Measurements from ENCODE around the gene HNRNPH3.

Gene HNRNPH3

GRCh38 chr10:68332259-68333057, 594 bp downstream of the HNRNPH3 start, which contains the start of gene PBLD:
PBLD (minus strand) TSS chr10:68332928; CDS start chr10:68306844, 26,084 bp downstream.
- peak; percentile 63 for TF ChIP-seq CTCF (IDR thresholded peaks at IDR 0.05; ENCODE audit: low read depth, low read length, missing control alignments)
- peak; percentile 65 for DNase-seq (ENCODE audit: low read depth)
- in situ Hi-C loops (cut with HindIII; ENCODE audit: low sequenced_read_pairs) = no loop called here
- H3K4me3 ChIP-seq (ENCODE audit: low read depth, low read length) = peak within 1 kb of the TSS; percentile 98

GRCh38 chr10:68333058-68333395, 1.2 kb downstream of the HNRNPH3 start:
- H3K4me3 ChIP-seq (ENCODE audit: low read depth, low read length) = peak overlapping the region; percentile 98
- in situ Hi-C loops (cut with HindIII; ENCODE audit: low sequenced_read_pairs) = no loop called here
- no peak for DNase-seq (ENCODE audit: low read depth)
- no peak for TF ChIP-seq CTCF (IDR thresholded peaks at IDR 0.05; ENCODE audit: low read depth, low read length, missing control alignments)

- no peak for TF ChIP-seq CTCF (IDR thresholded peaks at IDR 0.05; ENCODE audit: low read depth, low read length, missing control alignments)
- DNase-seq (ENCODE audit: low read depth) = no peak
- H3K4me3 ChIP-seq (ENCODE audit: low read depth, low read length) = peak overlapping the region; percentile 98
- in situ Hi-C loops (cut with HindIII; ENCODE audit: low sequenced_read_pairs) = no loop called here
Observed at GRCh38 chr10:68333440-68334431, 1.9 kb downstream of the HNRNPH3 start.

GRCh38 chr10:68334672-68335467, 3.0 kb downstream of the HNRNPH3 start:
- no peak for DNase-seq (ENCODE audit: low read depth)
- in situ Hi-C loops (cut with HindIII; ENCODE audit: low sequenced_read_pairs) = no loop called here
- peak overlapping the region; percentile 98 for H3K4me3 ChIP-seq (ENCODE audit: low read depth, low read length)
- no peak for TF ChIP-seq CTCF (IDR thresholded peaks at IDR 0.05; ENCODE audit: low read depth, low read length, missing control alignments)

GRCh38 chr10:68336754-68337351, 5.0 kb downstream of the HNRNPH3 start:
- in situ Hi-C loops (cut with HindIII; ENCODE audit: low sequenced_read_pairs) = no loop called here
- no peak overlapping the region for H3K4me3 ChIP-seq (ENCODE audit: low read depth, low read length)
- no peak for TF ChIP-seq CTCF (IDR thresholded peaks at IDR 0.05; ENCODE audit: low read depth, low read length, missing control alignments)
- DNase-seq (ENCODE audit: low read depth) = no peak
